GDM1 (cell line): Measurements from ENCODE around the gene DDX56.

Experiments
- DNase-seq: peaks from one replicate; lab custom pipeline; 2025; lab: John Stamatoyannopoulos, UW

The DDX56 gene, protein sequence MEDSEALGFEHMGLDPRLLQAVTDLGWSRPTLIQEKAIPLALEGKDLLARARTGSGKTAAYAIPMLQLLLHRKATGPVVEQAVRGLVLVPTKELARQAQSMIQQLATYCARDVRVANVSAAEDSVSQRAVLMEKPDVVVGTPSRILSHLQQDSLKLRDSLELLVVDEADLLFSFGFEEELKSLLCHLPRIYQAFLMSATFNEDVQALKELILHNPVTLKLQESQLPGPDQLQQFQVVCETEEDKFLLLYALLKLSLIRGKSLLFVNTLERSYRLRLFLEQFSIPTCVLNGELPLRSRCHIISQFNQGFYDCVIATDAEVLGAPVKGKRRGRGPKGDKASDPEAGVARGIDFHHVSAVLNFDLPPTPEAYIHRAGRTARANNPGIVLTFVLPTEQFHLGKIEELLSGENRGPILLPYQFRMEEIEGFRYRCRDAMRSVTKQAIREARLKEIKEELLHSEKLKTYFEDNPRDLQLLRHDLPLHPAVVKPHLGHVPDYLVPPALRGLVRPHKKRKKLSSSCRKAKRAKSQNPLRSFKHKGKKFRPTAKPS

DNA sequence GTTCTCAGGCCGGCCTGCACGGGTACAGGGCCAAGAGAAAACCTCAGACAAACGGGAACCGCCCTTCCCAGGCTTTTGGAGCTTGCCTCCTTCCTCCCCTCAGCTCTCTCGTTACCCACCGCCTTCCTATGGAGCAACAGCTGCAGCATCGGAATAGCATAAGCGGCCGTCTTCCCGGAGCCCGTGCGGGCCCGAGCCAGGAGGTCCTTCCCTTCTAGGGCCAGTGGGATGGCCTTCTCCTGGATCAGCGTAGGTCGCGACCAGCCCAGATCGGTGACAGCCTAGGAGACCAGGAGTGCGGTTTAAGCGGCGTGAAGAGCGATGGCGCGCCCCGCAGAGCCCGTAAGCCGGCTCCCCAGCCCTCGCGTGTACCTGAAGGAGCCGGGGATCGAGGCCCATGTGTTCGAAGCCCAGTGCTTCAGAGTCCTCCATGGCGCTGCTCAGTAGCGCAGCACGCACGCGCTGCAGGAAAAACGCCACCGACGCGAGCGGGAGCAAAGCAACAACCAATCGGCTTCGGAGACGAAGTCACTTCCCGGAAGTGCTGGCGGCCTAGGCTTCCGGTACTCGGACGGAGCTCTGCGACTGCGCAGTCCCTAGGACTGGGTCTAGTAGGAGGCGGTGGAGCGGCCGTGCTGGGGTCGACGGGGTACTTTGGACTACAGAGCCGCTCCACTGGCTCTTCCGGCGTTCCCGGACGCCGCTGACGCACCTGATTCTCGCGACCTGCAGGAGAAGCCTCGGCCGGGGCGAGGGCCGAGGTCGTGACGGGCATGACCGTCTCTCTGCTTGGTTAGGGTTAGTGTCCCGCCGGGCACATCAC is at the start of gene DDX56:
TSS of gene DDX56 (minus strand) at position 445 of the 823 bp plus-strand sequence. CDS start at position 432, 13 bp downstream.
- DNase-seq: peak; percentile 93

DNA sequence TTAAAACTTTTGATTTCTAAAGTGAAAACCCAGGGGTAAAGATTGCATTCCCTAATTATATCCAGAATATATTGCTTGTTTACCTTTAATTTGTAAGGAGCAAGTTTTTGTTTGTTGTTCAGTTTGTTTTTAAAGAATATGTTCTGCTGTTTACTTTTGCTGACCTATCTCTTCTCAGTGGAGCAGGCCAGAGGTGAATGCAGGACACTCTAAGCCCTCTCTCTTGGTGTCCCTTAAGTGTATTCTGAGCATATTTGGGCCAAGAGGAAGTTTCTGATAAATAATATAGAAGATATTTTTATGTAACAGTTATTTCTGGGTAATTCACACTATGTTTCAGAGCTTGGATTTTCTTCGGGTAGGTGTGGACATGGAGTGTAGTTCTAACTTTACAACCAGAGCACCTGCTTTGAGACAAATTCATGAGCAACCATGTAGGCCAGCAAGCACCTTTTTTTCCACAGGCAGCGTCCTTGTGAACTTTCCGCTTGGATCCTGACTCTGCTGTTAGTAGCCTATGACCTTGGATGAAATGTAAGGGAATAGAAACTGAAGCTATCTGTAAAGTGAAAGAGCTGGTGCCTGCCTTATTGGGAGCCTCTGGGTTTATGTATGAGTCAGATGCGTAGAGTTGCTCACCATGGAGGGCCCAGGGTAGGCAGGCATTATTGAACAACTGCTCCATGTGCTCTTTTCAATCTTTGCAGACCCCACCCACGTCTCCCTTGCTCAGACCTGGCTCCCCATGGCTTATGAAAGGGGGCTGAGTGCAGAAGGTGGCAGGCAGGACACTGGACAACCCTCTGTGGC is 48.8 kb upstream of the DDX56 start:
- DNase-seq: no peak

DNA sequence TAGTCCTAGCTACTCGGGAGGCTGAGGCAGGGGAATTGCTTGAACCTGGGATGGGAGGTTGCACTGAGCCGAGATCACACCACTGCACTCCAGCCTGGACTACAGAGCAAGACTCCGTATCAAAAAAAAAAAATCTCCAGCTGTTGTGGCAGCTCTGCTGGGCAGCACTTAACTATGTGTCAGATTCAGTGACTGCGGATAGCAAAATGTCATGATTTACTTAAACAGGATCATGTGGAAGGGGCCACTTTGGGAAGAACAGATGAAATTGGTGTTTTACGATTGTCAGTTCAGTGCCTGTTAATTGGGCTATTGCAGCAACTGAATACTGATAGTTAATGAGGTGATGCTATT is 48.0 kb upstream of the DDX56 start:
- DNase-seq: no peak

DNA sequence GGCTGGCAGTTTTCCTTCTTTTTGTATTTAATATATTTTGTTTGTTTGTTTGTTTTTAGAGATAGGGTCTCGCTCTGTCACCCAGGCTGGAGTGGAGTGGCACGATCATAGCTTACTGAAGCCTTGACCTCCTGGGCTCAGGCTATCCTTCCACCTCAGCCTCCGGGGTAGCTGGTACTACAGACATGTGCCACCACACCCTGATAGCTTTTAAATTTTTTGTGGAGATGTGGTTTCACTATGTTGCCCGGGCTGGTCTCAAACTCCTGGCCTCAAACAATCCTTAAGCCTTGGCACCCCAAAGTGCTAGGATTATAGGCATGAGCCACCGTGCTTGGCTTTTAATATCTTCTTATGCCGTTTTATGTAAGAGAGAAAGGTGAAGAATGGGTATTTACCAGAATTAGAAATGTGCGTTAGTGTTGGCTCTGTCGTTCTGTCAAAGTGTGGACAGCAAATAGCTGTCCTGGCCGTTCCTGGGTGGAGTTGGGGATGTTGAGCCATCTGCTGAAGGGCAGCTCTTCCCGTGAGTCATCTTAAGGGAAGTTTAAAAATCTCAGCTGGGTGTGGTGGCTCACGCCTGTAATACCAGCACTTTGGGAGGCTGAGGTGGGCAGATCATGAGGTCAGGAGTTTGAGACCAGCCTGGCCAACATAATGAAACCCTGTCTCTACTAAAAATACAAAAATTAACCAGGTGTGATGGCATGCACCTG is 47.5 kb upstream of the DDX56 start:
- no peak for DNase-seq

DNA sequence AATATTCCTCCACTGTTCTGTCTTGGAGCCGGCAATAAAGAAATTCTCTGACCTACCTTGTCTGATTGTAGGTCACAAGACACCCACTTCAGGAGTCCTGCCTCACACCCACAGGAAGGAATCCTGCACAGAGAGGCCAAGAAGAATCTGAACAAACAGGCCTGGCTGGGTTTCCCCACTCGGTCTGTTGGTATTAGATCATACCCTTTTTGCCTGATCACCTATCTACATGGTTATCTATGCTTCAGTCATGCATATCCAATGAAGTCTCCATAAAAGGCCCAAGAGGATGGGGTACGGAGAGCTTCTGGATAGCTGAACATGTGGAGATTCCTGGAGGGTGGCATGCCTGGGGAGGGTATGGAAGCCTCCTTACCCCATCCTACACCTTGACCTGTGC is 45.0 kb upstream of the DDX56 start:
- DNase-seq: no peak

DNA sequence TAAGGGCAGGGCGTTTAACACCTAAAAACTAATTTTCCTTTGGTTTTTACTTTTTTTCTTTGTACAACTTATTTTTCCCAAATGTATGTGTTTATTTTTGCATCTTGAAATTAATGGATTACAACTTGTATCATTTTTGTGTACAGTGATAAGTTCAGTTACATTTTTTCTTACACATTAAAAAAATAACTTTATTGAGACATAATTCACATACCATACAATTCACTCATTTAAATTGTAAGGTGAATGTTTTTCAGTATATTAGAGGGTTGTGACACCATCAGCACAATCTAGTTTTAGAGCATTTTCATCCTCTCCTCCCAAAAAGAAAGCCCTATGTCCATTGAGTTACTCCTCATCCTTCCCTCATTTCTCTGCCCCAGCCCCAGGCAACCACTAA is 44.3 kb upstream of the DDX56 start:
- DNase-seq: no peak

DNA sequence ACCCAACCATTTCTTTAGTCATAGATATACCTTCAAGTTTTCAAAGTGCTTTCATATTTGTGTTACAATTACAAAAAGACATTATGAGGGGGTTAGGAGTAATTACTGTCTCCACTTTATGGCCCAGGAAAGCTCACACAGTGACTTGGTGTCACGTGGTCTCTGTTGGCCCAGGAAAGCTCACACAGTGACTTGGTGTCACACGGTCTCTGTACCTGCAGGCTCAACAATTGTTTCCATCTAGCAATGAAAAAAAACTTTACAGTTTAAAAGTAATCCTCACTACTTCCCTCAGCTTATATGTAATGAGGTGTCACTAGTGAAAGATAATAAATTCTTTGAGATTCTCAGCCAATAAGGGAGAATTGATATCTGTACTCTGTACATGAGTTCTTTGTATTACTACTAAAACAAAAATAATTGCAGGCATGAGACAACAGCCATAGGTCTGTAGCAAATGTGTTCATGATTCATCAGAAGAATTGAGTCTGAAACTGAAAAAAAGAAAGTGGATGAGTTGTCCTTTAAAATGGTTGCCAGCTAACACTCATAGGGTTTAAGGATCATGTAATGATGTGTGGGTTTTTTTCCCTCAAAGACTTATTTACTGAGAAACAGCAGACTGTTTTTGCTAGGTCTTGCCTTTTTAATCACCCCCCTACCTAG is 43.6 kb upstream of the DDX56 start:
- no peak for DNase-seq

DNA sequence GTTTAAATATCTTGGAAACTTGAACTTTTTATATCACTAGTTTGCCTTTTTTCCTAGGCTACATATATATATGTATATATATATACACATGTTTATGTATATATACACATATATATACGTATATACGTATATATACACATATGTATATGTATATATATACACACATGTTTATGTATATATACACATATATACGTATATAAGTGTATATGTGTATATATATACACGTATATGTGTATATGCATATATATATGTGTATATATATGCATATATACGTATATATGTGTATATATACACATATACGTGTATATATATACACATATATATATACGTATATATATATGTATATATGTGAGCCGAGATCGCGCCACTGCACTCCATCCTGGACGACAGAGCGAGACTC is 42.8 kb upstream of the DDX56 start:
- no peak for DNase-seq

DNA sequence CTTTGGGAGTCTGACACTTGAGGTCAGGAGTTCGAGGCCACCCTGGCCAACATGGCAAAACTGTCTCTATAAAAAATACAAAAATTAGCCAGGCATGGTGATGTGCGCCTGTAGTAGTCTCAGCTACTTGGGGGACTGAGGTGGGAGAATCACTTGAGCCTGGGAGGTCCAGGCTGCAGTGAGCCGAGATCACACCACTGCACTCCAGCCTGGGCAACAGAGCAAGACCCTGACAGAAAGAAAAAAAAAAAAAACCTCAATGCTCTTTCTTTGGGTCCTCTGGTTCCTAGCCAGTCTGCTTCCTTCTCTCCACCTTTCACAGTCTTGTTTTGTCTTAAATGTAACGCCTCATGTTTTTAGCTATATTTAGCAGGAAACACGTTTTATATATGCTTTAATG is 42.1 kb upstream of the DDX56 start:
- no peak for DNase-seq

DNA sequence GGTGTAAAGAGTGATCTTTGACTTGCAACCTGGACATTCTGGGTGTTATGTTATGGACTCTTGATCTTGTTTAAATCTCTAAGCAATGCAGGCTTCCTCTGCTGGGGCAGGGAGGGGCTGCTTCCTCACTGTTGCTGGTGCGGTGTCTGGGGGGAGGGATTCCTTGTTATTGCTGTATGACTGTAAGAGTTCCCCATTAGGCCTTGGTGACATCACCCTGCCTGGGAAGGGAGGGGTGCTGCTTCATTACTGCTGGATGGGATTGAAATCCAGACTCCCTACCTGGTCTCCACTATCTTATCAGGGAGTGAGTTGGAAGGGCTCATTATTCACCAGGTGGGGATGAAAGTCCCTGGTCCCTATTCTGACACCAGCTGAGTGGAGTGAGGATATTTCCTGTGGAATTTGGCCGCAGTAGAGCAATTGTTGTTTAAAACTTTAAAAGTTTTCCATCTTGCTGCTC is 41.5 kb upstream of the DDX56 start:
- no peak for DNase-seq

DNA sequence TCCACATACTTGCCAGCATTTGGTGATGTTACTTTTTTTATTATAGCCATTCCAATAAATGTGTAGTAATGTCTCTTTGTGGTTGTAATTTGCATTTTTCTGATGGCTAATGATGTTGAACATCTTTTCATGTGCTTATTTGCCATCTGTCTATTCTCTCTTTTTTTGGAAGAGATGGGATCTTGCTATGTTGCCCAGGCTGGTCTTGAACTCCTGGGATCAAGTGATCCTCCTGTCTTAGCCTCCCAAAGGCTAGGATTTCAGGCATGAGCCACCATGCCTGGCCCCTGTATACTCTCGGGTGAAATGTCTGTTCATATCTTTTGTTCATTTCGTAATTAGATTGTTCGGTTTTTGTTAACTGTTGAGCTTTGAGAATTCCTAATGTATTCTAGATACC is 36.1 kb upstream of the DDX56 start:
- DNase-seq: no peak

DNA sequence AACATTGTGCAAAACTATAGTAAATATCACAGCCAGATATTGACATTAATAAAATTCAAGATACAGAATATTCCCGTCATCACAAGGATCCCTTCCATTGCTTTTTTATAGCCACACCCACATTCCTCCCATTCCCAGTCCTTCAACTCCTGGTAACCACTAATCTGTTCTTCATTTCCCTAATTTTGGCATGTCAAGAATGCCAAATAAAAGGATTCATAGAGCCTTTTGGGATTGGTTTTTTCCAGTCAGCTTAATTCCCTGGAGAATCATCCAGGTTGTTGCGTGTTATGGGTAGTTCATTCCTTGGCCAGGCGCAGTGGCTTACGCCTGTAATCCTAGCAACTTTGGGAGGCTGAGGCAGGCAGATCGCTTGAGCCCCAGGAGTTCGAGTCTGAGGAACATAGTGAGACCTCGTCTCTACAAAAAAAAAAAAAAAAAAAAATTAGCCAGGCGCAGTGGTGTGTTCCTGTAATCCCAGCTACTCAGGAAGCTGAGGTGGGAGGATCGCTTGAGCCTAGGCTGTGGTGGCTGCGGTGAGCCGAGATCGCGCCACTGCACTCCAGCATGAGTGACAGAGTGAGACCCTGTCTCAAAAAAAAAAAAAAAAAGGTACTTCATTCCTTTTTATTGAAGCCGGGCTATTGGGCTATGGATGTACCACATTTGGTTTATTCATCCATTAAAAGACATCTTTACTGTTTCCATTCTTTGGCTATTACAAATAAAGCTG is 35.4 kb upstream of the DDX56 start:
- peak; percentile 75 for DNase-seq

DNA sequence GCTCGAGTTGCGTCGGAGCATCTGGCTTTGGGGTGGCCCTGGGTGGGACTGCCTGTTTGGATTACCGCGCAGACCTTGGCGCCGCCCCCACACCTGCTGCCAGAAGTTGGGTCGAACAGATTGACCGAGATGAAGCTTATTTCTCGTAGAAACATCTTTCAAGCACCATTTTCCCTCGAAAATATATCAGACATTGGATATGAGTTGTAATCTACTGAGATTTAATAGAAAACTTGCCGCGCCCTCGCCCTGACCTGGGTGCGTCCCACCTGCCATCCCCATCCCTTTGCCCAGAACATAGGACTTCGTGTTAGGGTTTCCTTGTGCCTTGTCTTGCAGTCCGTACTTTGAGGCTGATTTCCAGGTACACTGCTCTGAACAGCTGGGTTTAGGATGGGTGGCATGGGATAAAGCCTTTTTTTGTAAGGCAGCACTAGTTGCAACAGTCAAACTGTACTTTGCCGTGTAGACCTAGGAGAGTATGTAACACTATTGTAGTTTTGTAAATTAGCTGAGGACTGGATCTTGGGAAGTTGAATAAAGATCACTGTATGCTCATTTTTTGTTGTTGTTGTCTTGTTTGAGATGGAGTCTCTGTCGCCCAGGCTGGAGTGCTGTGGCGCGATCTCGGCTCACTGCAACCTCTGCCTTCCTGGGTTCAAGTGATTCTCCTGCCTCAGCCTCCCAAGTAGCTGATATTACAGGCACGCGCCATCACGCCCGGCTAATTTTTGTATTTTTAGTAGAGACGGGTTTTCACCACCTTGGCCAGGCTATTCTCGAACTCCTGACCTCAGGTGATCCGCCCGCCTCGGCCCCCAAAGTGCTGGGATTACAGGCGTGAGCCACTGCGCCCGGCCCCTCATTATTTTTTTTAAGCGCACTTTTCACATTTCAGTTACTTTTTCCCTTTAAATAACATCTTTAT is 33.7 kb upstream of the DDX56 start:
- no peak for DNase-seq

DNA sequence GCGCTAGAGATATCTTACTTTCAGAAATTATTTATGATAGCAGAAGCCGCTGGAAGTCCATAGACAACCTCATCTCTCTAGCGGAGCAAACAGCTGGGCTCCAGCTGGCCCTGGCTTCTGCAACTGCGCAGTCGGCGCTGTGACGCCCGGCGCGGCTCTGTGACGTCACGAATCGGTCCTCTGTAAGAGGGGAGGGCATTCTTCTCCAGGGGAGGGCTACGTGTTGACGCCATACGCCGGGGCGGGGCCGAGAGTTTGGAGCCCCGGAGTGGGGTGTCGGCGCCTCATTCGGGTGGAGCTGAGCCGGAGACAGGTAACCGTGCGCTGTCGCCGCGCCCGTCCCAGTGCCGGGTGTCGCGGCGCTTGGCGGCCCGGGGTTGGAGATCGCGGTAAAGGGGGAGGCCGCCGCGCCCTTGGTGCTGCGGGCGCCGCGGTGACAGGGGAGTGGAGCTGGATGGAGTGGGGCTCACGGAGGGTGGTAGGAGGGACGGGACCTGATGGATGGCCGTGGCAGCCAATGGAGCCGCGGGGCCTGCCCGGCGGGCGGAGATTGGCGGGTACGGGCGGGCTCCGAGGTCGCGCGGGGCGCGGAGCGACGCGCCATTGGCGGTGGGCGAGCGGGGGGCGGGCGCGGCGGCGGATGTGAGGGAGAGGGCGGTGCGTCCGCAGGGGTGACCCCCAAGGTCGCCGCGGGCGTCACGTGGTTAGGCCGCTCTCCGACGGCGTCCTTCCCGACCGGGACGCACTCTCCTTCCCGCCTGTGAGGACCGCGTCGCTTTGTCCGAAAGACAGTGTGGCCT is 32.8 kb upstream of the DDX56 start, which contains the start of gene OGDH:
TSS of gene OGDH (plus strand) at position 287 of the 800 bp plus-strand sequence. CDS start 17,717 bp downstream, outside the sequence.
- peak; percentile 96 for DNase-seq

DNA sequence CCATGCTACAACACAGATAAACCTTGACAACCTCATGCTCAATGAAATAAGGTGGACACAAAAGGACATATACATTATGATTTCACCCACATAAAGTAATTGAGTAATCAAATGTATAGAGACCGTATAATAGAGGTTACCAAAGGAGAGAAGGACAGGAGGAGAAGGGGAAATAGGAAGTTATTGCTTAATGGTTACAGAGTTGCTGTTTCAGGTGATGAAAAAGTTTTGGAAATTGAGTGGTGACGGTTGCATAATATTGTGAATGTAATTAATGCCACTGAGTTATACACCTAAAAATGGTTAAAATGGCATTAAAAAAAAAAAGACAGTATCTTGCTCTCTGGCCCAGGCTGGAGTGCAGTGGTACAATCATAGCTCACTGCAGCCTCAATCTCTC is 31.2 kb upstream of the DDX56 start:
- no peak for DNase-seq

DNA sequence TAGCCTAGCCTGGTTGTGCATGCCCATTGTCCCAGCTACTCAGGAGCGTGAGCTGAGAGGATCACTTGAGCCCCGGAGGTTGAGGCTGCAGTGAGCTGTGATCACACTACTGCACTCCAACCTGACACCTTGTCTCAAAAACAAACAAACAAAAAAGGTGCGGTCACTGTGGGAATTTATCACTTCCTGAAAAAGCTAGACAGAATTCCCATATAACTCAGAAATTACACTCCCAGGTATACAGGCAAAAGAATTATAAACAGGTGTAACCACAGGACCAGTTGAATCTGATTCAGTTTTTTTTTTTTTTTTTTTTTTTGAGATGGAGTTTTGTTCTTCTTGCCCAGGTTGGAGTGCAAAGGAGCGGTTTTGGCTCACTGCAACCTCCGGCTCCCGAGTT is 29.5 kb upstream of the DDX56 start:
- DNase-seq: no peak

DNA sequence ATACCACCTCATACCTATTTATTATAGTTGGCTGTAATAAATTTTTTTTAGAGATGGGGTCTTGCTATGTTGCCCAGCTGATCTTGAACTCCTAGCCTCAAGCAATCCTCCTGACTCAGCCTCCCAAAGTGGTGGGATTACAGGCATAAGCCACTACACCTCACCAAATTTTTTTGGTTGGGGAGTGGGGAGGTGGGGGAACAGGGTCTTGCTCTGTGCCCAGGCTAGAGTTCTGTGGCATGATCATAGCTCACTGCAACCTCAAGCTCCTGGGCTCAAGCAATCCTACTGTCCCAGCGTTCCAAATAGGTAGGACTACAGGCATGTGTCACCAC is 28.8 kb upstream of the DDX56 start:
- no peak for DNase-seq

DNA sequence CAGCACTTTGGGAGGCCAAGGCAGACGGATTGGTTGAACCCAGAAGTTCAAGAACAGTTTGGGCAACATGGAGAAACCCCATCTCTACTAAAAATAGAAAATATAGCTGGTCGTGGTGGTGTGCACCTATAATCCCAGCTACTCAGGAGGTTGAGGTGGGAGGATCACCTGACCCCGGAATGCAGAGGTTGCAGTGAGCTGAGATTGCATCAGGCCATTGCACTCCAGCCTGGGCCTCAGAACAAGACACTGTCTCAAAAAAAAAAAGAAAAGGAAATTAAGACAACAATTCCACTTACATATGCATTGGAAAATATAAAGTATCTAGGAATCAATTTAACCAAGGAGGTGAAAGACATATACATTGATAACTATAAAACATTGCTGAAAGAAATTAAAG is 25.5 kb upstream of the DDX56 start:
- no peak for DNase-seq
